Activated T-helper 1 cell treated with anti-CD3 and anti-CD28 coated beads, Interleukin-2, amount 50 U/mL, for 16 hours (primary cell): ENCODE data around the gene NMNAT3.

Experiments used
- DNase-seq, 2 donors: peaks; one replicate each; pipeline ENCODE4 v3.0.0-alpha.2; 2020; ENCODE audit warnings: low read depth in 1 of 2, low spot score in 1 of 2

The NMNAT3 gene

GRCh38 chr3:139523166-139523565 lies 154.6 kb downstream of the NMNAT3 start:
- DNase-seq = no peak

GRCh38 chr3:139522421-139522820 lies 155.4 kb downstream of the NMNAT3 start:
- no peak for DNase-seq

- no peak for DNase-seq
These were observed 156.0 kb downstream of the NMNAT3 start for GRCh38 chr3:139521816-139522215.

- no peak for DNase-seq
These were observed 156.6 kb downstream of the NMNAT3 start for GRCh38 chr3:139521144-139521543.

GRCh38 chr3:139519998-139520737 lies 157.6 kb downstream of the NMNAT3 start:
- DNase-seq = no peak

GRCh38 chr3:139518926-139519842 lies 158.6 kb downstream of the NMNAT3 start:
- no peak for DNase-seq

- no peak for DNase-seq
These were observed 159.5 kb downstream of the NMNAT3 start for GRCh38 chr3:139518306-139518705.

- DNase-seq = no peak
These were observed 160.3 kb downstream of the NMNAT3 start for GRCh38 chr3:139517321-139518065.

GRCh38 chr3:139514741-139515140 lies 163.0 kb downstream of the NMNAT3 start:
- DNase-seq = no peak
